ENCODE measurements around the gene APOBEC4.

APOBEC4 gene

GRCh38 chr1:183635606-183636333 is 17.3 kb downstream of the APOBEC4 start, which contains the start of gene ARPC5:
TSS of gene ARPC5 (minus strand) at chr1:183635783. CDS start at chr1:183635659, 124 bp downstream.
- peak; percentile 99 for DNase-seq (ENCODE audit: low read depth)
- peak within 1 kb of the TSS; percentile 89 for H3K4me3 ChIP-seq (replicated peaks; ENCODE audit: low read depth, low read length)
- TF ChIP-seq CTCF (IDR thresholded peaks at IDR 0.05; ENCODE audit: low read length, missing control alignments), result no peak

GRCh38 chr1:183635099-183635605 is 18.0 kb downstream of the APOBEC4 start:
- H3K4me3 ChIP-seq (replicated peaks; ENCODE audit: low read depth, low read length), result peak overlapping the region; percentile 89
- no peak for TF ChIP-seq CTCF (IDR thresholded peaks at IDR 0.05; ENCODE audit: low read length, missing control alignments)
- peak; percentile 39 for DNase-seq (ENCODE audit: low read depth)

GRCh38 chr1:183634429-183635065 is 18.6 kb downstream of the APOBEC4 start:
- no peak for DNase-seq (ENCODE audit: low read depth)
- TF ChIP-seq CTCF (IDR thresholded peaks at IDR 0.05; ENCODE audit: low read length, missing control alignments), result no peak

GRCh38 chr1:183633676-183634343 is 19.3 kb downstream of the APOBEC4 start:
- peak; percentile 92 for DNase-seq (ENCODE audit: low read depth)
- TF ChIP-seq CTCF (IDR thresholded peaks at IDR 0.05; ENCODE audit: low read length, missing control alignments), result peak; percentile 61
- H3K4me3 ChIP-seq (replicated peaks; ENCODE audit: low read depth, low read length), result peak overlapping the region; percentile 89

More at GRCh38 chr1:183634429-183635065, 18.6 kb downstream of the APOBEC4 start:
- peak overlapping the region; percentile 89 for H3K4me3 ChIP-seq (replicated peaks; ENCODE audit: low read depth, low read length)

GRCh38 chr1:183632964-183633363 is 20.2 kb downstream of the APOBEC4 start:
- DNase-seq (ENCODE audit: low read depth), result no peak
- peak overlapping the region; percentile 89 for H3K4me3 ChIP-seq (replicated peaks; ENCODE audit: low read depth, low read length)
- no peak for TF ChIP-seq CTCF (IDR thresholded peaks at IDR 0.05; ENCODE audit: low read length, missing control alignments)

GRCh38 chr1:183632114-183632513 is 21.0 kb downstream of the APOBEC4 start:
- TF ChIP-seq CTCF (IDR thresholded peaks at IDR 0.05; ENCODE audit: low read length, missing control alignments), result no peak
- peak overlapping the region; percentile 89 for H3K4me3 ChIP-seq (replicated peaks; ENCODE audit: low read depth, low read length)
- peak; percentile 91 for DNase-seq (ENCODE audit: low read depth)

All from fibroblast of pulmonary artery (primary cell).